HEK293T (cell line): ENCODE results near the gene ITGB8.

ENCODE experiments used
- BHLHE40 ChIP-seq: fragments of 450-650 bp; IDR thresholded peaks from 2 replicates; pipeline ENCODE4 v1.6.1; 2016; ENCODE audit warnings: mild to moderate bottlenecking, moderate library complexity, borderline replicate concordance
- ELF4 ChIP-seq: fragments of 450-650 bp; IDR thresholded peaks from 2 replicates; pipeline ENCODE4 v1.6.1; 2017; ENCODE audit warnings: antibody characterized with exemption
- FOXA1 ChIP-seq: fragments of 450-650 bp; IDR thresholded peaks from 2 replicates; pipeline ENCODE4 v1.6.1; 2016; ENCODE audit warnings: mild to moderate bottlenecking
- FOXK2 ChIP-seq: fragments of 450-650 bp; IDR thresholded peaks from 2 replicates; pipeline ENCODE4 v1.6.1; 2016; ENCODE audit warnings: mild to moderate bottlenecking
- FOXM1 ChIP-seq: fragments of 450-650 bp; IDR thresholded peaks from 2 replicates; pipeline ENCODE4 v1.6.1; 2017; ENCODE audit warnings: mild to moderate bottlenecking, borderline replicate concordance
- LEF1 ChIP-seq: fragments of 450-650 bp; IDR thresholded peaks from 2 replicates; pipeline ENCODE4 v1.6.1; 2017; ENCODE audit warnings: mild to moderate bottlenecking, borderline replicate concordance
- PKNOX1 ChIP-seq: fragments of 450-650 bp; IDR thresholded peaks from 2 replicates; pipeline ENCODE4 v1.6.1; 2016
- SP1 ChIP-seq: fragments of 450-650 bp; IDR thresholded peaks from 2 replicates; pipeline ENCODE4 v1.6.1; 2017
- SUZ12 ChIP-seq: fragments of 450-650 bp; IDR thresholded peaks from 2 replicates; pipeline ENCODE4 v1.6.1; 2016; ENCODE audit warnings: mild to moderate bottlenecking
- TARDBP ChIP-seq: fragments of 450-650 bp; IDR thresholded peaks from 2 replicates; pipeline ENCODE4 v1.6.1; 2016
- ZNF384 ChIP-seq: fragments of 450-650 bp; IDR thresholded peaks from 2 replicates; pipeline ENCODE4 v1.6.1; 2016

- no peak for TF ChIP-seq FOXA1
- TF ChIP-seq TARDBP: no peak
- no peak for TF ChIP-seq SUZ12
- TF ChIP-seq SP1: no peak
- TF ChIP-seq ZNF384: no peak
- no peak for TF ChIP-seq PKNOX1
- no peak for TF ChIP-seq FOXK2
- TF ChIP-seq ELF4: no peak
- no peak for TF ChIP-seq BHLHE40
- TF ChIP-seq FOXM1: no peak
- TF ChIP-seq LEF1: no peak
Observed at GRCh38 chr7:20290505-20291111, 40.1 kb upstream of the ITGB8 start.
